Liver (tissue), 9 donors: ENCODE results near the gene EZH1. TPM values are rescaled to one million over a fixed set of nuclear protein-coding genes. Genes with fewer than 3 reads are reported as not detected.

ENCODE experiments used
- DNase-seq: peaks from one replicate; pipeline ENCODE4 v3.0.0-alpha.2; 2017; ENCODE audit warnings: low spot score
- H3K27ac ChIP-seq, 2 donors: one replicate each; pipeline ENCODE4 v1.7.0; 2013; ENCODE audit warnings: inconsistent platforms in 2 of 2, low read length in 2 of 2, control low read depth in 1 of 2, low read depth in 1 of 2, mild to moderate bottlenecking in 1 of 2
- H3K27me3 ChIP-seq, 4 donors: one replicate each; pipeline versions ENCODE4 v1.6.1 to v1.7.0; 2013; ENCODE audit warnings: low read length in 3 of 4, inconsistent platforms in 1 of 4, mild to moderate bottlenecking in 1 of 4, moderate library complexity in 1 of 4; ENCODE audit not compliant: control insufficient read depth in 4 of 4, insufficient read depth in 4 of 4
- H3K36me3 ChIP-seq, 4 donors: one replicate each; pipeline versions ENCODE4 v1.6.1 to v1.7.0; 2013; ENCODE audit warnings: low read length in 3 of 4, mild to moderate bottlenecking in 3 of 4, low read depth in 1 of 4, moderate library complexity in 1 of 4; ENCODE audit not compliant: control insufficient read depth in 4 of 4, insufficient read depth in 3 of 4
- H3K4me1 ChIP-seq, 4 donors: one replicate each; pipeline versions ENCODE4 v1.6.1 to v1.7.0; 2013; ENCODE audit warnings: low read length in 3 of 4, mild to moderate bottlenecking in 3 of 4, moderate library complexity in 1 of 4; ENCODE audit not compliant: control insufficient read depth in 4 of 4, insufficient read depth in 4 of 4
- H3K4me3 ChIP-seq, 3 donors: one replicate each; pipeline versions ENCODE4 v1.6.1 to v1.7.0; 2013; ENCODE audit warnings: low read length in 3 of 3, control low read depth in 1 of 3, low read depth in 1 of 3, mild to moderate bottlenecking in 1 of 3
- H3K9ac ChIP-seq, 2 donors: one replicate each; pipeline ENCODE4 v1.7.0; 2013; ENCODE audit warnings: low read length in 2 of 2, mild to moderate bottlenecking in 2 of 2, moderate library complexity in 2 of 2, control low read depth in 1 of 2, low read depth in 1 of 2
- H3K9me3 ChIP-seq, 4 donors: one replicate each; pipeline versions ENCODE4 v1.6.1 to v1.7.0; 2013; ENCODE audit warnings: low read length in 3 of 4; ENCODE audit not compliant: control insufficient read depth in 4 of 4
- FOXA1 ChIP-seq: IDR thresholded peaks from 2 replicates; pipeline ENCODE4 v1.6.1; 2016; ENCODE audit warnings: antibody characterized with exemption
- FOXA2 ChIP-seq: IDR thresholded peaks from 2 replicates; pipeline ENCODE4 v1.6.1; 2016; ENCODE audit warnings: antibody characterized with exemption
- GABPA ChIP-seq, 2 donors: IDR thresholded peaks in 1 of 2; conservative IDR thresholded peaks in 1 of 2; 2 replicates each; pipeline ENCODE4 v1.6.1; 2016; ENCODE audit warnings: antibody characterized with exemption in 2 of 2, mild to moderate bottlenecking in 1 of 2, moderate library complexity in 1 of 2
- HNF4A ChIP-seq, 2 donors: conservative IDR thresholded peaks; 2 replicates each; pipeline ENCODE4 v1.6.1; 2016; ENCODE audit warnings: antibody characterized with exemption in 2 of 2, mild to moderate bottlenecking in 2 of 2
- MAX ChIP-seq: IDR thresholded peaks from 2 replicates; pipeline ENCODE4 v1.6.1; 2016; ENCODE audit warnings: antibody characterized with exemption
- NR2F2 ChIP-seq: IDR thresholded peaks from 2 replicates; pipeline ENCODE4 v1.6.1; 2016; ENCODE audit warnings: antibody characterized with exemption
- RXRA ChIP-seq, 2 donors: IDR thresholded peaks; 2 replicates each; pipeline ENCODE4 v1.6.1; 2017 to 2018; ENCODE audit warnings: antibody characterized with exemption in 2 of 2, mild to moderate bottlenecking in 1 of 2
- SP1 ChIP-seq: IDR thresholded peaks from 2 replicates; pipeline ENCODE4 v1.6.1; 2018; ENCODE audit warnings: antibody characterized with exemption, mild to moderate bottlenecking
- TAF1 ChIP-seq: conservative IDR thresholded peaks from 2 replicates; pipeline ENCODE4 v1.6.1; 2016; ENCODE audit warnings: antibody characterized with exemption, mild to moderate bottlenecking
- YY1 ChIP-seq: IDR thresholded peaks from 2 replicates; pipeline ENCODE4 v1.6.1; 2016; ENCODE audit warnings: antibody characterized with exemption, mild to moderate bottlenecking
- ZBTB33 ChIP-seq: IDR thresholded peaks from 2 replicates; pipeline ENCODE4 v1.6.1; 2016; ENCODE audit warnings: antibody characterized with exemption
- WGBS: extraction: QIAGEN DNeasy Blood & Tissue Kit; methylation state at CpG from one replicate; pipeline ENCODE4 v1.1.7; 2013; 5-methylcytosine and 5-hydroxymethylcytosine counted together
- polyA plus RNA-seq, 2 donors: library from polyadenylated mRNA; stranded (reverse) in 1 of 2; unstranded in 1 of 2; fragments of 200-250 nt in 1 of 2; fragments of >200 nt in 1 of 2; fragmentation: Nextera tagmentation in 1 of 2; extraction: Ambion mirVana in 1 of 2; gene quantifications; one replicate each; pipeline versions ENCODE4 v1.2.1 to v1.2.3, GENCODE V29; 2013 to 2015
- total RNA-seq, 2 donors: library from RNA; depleted of rRNA; stranded (reverse); fragments of >200 nt; gene quantifications; one replicate each; pipeline ENCODE4 v1.2.3, GENCODE V29; 2014
- TF ChIP-seq, protein P1 (sequence below): fragments of 150-350 bp; IDR thresholded peaks from 2 replicates; pipeline ENCODE4 v1.5.1; 2017; ENCODE audit warnings: improper control_type of control experiment, low read depth, low read length; ENCODE audit not compliant: missing input control
- TF ChIP-seq, protein P2 (sequence below): IDR thresholded peaks from 2 replicates; pipeline ENCODE4 v1.6.1; 2016; ENCODE audit warnings: antibody characterized with exemption
- TF ChIP-seq, protein P3 (sequence below): IDR thresholded peaks from 2 replicates; pipeline ENCODE4 v1.6.1; 2016; ENCODE audit warnings: antibody characterized with exemption, mild to moderate bottlenecking
- donor health status: healthy.
- donor health status: healthy.
- donor health status: healthy.
- donor health status: healthy.
- donor health status: healthy.

Gene EZH1
- total and polyA plus RNA-seq, 4 donors = 4.3 to 18.3 (median 10.9) TPM

DNA sequence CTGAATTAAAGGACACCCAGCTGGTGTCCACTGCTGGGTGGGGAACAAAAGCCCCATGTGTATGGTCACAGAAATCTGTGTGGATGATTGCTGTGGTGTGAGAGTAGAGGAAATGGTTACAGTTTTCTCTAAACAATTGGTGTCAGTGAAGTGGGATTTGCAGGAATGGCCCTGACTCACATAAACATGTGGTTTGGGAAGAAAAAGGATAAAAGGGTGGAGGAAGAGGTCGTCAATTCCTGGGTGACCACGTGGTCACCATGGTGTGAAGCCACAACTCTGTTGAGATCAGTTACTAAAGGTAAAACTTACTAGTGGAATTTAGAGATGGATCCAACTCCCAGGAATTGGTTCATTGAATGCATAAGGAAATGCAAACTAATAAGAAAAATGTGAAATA is 89.3 kb downstream of the EZH1 start:
- no peak overlapping the region for H3K4me3 ChIP-seq
- no peaks in the 10 kb centered on the region for H3K36me3 ChIP-seq
- H3K27me3 ChIP-seq = no peaks in the 10 kb centered on the region
- TF ChIP-seq, protein P1, sequence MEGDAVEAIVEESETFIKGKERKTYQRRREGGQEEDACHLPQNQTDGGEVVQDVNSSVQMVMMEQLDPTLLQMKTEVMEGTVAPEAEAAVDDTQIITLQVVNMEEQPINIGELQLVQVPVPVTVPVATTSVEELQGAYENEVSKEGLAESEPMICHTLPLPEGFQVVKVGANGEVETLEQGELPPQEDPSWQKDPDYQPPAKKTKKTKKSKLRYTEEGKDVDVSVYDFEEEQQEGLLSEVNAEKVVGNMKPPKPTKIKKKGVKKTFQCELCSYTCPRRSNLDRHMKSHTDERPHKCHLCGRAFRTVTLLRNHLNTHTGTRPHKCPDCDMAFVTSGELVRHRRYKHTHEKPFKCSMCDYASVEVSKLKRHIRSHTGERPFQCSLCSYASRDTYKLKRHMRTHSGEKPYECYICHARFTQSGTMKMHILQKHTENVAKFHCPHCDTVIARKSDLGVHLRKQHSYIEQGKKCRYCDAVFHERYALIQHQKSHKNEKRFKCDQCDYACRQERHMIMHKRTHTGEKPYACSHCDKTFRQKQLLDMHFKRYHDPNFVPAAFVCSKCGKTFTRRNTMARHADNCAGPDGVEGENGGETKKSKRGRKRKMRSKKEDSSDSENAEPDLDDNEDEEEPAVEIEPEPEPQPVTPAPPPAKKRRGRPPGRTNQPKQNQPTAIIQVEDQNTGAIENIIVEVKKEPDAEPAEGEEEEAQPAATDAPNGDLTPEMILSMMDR = no peak
- no peak for TF ChIP-seq TAF1
- no peak for TF ChIP-seq YY1
- TF ChIP-seq FOXA1 = no peak
- no peak for TF ChIP-seq HNF4A (conservative IDR thresholded peaks at IDR 0.05)
- no peak for TF ChIP-seq GABPA (IDR thresholded peaks at IDR 0.05 in 1 of 2, conservative IDR thresholded peaks at IDR 0.05 in 1 of 2)
- no peak for TF ChIP-seq MAX
- no peak for TF ChIP-seq RXRA (IDR thresholded peaks at IDR 0.05)
- TF ChIP-seq NR2F2 = no peak
- TF ChIP-seq ZBTB33 = no peak
- no peak overlapping the region for H3K9ac ChIP-seq
- 70% methylated on average over 2 of the region's 2 CpGs for WGBS
- no peaks in the 10 kb centered on the region for H3K9me3 ChIP-seq
- DNase-seq = no peak
- H3K4me1 ChIP-seq = peaks cover 0 to 7% (median 5%) of the 10 kb centered on the region in 4 donors
- H3K27ac ChIP-seq = no peak overlapping the region

DNA sequence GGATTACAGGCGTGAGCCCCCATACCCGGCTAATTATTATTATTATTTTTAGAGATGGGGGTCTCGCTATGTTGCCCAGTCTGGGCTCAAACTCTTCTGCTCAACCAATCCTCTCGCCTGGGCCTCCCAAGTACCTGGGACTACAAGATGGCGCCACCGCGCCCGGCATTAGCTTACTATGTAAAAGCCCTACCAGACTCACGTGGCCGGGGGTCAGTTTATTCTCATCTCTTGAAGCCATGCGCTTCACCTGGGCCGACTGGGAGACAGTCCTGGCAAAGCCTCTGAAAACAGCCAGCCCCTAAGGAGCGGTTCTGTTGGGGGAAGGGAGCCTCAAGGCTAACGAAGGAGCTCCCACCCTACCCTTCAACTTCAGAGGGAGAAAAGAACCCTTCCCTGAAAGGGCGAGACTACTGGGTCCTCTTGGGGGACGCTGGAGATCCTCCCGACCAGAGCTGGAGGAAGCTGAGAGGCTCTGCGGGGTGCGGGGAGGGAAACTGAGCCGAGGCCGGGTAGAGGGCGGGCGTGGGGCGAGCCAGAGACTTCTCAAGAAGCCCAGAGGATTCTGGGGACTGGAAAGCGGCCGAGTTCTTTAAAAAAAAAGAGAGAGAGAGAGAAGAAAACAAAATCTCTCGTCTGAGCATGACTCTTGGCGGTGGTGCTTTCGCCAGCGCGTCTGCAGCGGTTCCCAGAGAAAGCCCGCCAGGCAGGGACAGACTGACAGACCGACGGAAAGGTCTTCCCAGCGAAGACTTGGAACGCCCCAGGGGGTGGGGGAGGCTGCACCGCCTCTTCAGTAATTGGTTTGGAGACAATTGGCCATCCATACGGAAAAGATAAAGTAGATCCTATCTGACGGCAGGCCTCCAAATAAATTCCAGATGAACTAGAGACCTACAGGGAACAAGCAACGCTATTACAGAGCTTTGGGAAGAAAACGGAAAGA is 91.4 kb downstream of the EZH1 start:
- DNase-seq = no peak
- H3K9me3 ChIP-seq = no peaks in the 10 kb centered on the region
- TF ChIP-seq, protein P2, sequence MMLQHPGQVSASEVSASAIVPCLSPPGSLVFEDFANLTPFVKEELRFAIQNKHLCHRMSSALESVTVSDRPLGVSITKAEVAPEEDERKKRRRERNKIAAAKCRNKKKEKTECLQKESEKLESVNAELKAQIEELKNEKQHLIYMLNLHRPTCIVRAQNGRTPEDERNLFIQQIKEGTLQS = no peak
- TF ChIP-seq FOXA2 (no peak), SP1 (no peak), HNF4A (conservative IDR thresholded peaks at IDR 0.05) (no peak), NR2F2 (no peak)
- TF ChIP-seq, protein P3, sequence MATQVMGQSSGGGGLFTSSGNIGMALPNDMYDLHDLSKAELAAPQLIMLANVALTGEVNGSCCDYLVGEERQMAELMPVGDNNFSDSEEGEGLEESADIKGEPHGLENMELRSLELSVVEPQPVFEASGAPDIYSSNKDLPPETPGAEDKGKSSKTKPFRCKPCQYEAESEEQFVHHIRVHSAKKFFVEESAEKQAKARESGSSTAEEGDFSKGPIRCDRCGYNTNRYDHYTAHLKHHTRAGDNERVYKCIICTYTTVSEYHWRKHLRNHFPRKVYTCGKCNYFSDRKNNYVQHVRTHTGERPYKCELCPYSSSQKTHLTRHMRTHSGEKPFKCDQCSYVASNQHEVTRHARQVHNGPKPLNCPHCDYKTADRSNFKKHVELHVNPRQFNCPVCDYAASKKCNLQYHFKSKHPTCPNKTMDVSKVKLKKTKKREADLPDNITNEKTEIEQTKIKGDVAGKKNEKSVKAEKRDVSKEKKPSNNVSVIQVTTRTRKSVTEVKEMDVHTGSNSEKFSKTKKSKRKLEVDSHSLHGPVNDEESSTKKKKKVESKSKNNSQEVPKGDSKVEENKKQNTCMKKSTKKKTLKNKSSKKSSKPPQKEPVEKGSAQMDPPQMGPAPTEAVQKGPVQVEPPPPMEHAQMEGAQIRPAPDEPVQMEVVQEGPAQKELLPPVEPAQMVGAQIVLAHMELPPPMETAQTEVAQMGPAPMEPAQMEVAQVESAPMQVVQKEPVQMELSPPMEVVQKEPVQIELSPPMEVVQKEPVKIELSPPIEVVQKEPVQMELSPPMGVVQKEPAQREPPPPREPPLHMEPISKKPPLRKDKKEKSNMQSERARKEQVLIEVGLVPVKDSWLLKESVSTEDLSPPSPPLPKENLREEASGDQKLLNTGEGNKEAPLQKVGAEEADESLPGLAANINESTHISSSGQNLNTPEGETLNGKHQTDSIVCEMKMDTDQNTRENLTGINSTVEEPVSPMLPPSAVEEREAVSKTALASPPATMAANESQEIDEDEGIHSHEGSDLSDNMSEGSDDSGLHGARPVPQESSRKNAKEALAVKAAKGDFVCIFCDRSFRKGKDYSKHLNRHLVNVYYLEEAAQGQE = no peak
- 32% methylated on average over 42 of the region's 42 CpGs for WGBS
- peaks cover 0 to 3% (median 0%) of the 10 kb centered on the region in 4 donors for H3K4me1 ChIP-seq
- H3K36me3 ChIP-seq = no peaks in the 10 kb centered on the region
- no peaks in the 10 kb centered on the region for H3K27me3 ChIP-seq
- H3K4me3 ChIP-seq = peak overlapping the region in 1 of 3 donors; percentile 21
- H3K27ac ChIP-seq = peak overlapping the region; percentile 37 to 50
- no peak overlapping the region for H3K9ac ChIP-seq
